Breast epithelium (tissue), 4 donors: ENCODE results near the gene ERC1. TPM values are rescaled to one million over a fixed set of nuclear protein-coding genes. Genes with fewer than 3 reads are reported as not detected.

Experiments
- DNase-seq, 2 donors: peaks; one replicate each; pipeline ENCODE4 v3.0.0-alpha.2; 2019; ENCODE audit warnings: low spot score in 2 of 2
- H3K27ac ChIP-seq, 2 donors: fragments of 200-600 bp; sonication (generic) in 1 of 2; one replicate each; pipeline ENCODE4 v1.5.1; 2016 to 2019; ENCODE audit warnings: mild to moderate bottlenecking in 1 of 2
- H3K27me3 ChIP-seq, 2 donors: fragments of 200-600 bp; sonication (generic) in 1 of 2; one replicate each; pipeline versions ENCODE4 v1.5.1 to v1.6.0; 2017 to 2019; ENCODE audit warnings: control low read depth in 1 of 2, mild to moderate bottlenecking in 1 of 2
- H3K36me3 ChIP-seq: fragments of 200-600 bp; one replicate; pipeline ENCODE4 v1.5.1; 2019
- H3K4me1 ChIP-seq, 2 donors: fragments of 200-600 bp; sonication (generic); one replicate each; pipeline ENCODE4 v1.5.1; 2016 to 2019; ENCODE audit warnings: control low read depth in 1 of 2
- H3K4me3 ChIP-seq, 3 donors: fragments of 200-600 bp; sonication (generic); 1 replicate in 2 of 3; 2 replicates in 1 of 3; pipeline ENCODE4 v1.5.1; 2016 to 2019; ENCODE audit warnings: mild to moderate bottlenecking in 3 of 3, moderate library complexity in 2 of 3
- H3K9me3 ChIP-seq, 2 donors: fragments of 200-600 bp; sonication (generic) in 1 of 2; one replicate each; pipeline ENCODE4 v1.5.1; 2016 to 2019; ENCODE audit warnings: control low read depth in 1 of 2
- POLR2A ChIP-seq: fragments of 450-650 bp; IDR thresholded peaks from one replicate; pipeline ENCODE4 v1.6.1; 2016; ENCODE audit warnings: antibody characterized with exemption, mild to moderate bottlenecking, moderate library complexity
- POLR2AphosphoS5 ChIP-seq, 3 donors: sonication (generic); formaldehyde crosslinking; IDR thresholded peaks; one replicate each; pipeline ENCODE4 v1.6.1; 2017; ENCODE audit warnings: antibody characterized with exemption in 3 of 3
- intact Hi-C: fragments of 100-400 bp; cut with DNase I; formaldehyde crosslinking; loops from one replicate; pipeline ENCODE4 v1.15.1; 2023; ENCODE audit warnings: low total_unique reads
- total RNA-seq, 3 donors: library from RNA; depleted of rRNA; stranded (reverse); fragments of >200 nt; gene quantifications; one replicate each; pipeline ENCODE4 v1.1.0, GENCODE V29; 2016
- TF ChIP-seq, protein P1 (sequence below), 3 donors: fragments of 450-650 bp; IDR thresholded peaks; one replicate each; pipeline ENCODE4 v1.5.1; 2016 to 2017; ENCODE audit warnings: antibody characterized with exemption in 3 of 3, mild to moderate bottlenecking in 3 of 3, moderate library complexity in 3 of 3

ERC1 gene
- total RNA-seq, 3 donors from 2014 or later: 47.4 to 63.4 (median 52.8) TPM

DNA sequence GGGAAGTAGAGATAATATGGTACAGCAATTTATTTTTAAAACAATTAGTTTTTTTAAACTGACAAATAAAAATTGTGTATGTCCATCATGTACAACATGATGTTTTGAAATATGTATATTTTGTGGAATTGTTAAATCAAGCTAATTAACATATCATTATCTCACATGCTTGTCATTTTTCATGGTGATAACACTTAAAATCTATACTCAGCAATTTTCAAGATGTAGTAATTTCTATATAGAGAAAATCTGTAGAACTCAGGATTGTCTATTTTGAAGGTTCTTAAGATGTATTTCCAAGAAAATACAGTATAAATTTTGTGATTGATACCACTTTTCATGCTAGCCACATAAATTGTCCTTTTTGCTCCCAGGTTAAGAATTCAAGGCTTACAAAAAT is 356.3 kb downstream of the ERC1 start:
- no peak for TF ChIP-seq POLR2A
- TF ChIP-seq, protein P1, sequence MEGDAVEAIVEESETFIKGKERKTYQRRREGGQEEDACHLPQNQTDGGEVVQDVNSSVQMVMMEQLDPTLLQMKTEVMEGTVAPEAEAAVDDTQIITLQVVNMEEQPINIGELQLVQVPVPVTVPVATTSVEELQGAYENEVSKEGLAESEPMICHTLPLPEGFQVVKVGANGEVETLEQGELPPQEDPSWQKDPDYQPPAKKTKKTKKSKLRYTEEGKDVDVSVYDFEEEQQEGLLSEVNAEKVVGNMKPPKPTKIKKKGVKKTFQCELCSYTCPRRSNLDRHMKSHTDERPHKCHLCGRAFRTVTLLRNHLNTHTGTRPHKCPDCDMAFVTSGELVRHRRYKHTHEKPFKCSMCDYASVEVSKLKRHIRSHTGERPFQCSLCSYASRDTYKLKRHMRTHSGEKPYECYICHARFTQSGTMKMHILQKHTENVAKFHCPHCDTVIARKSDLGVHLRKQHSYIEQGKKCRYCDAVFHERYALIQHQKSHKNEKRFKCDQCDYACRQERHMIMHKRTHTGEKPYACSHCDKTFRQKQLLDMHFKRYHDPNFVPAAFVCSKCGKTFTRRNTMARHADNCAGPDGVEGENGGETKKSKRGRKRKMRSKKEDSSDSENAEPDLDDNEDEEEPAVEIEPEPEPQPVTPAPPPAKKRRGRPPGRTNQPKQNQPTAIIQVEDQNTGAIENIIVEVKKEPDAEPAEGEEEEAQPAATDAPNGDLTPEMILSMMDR (IDR thresholded peaks at IDR 0.05): no peak
- TF ChIP-seq POLR2AphosphoS5 (IDR thresholded peaks at IDR 0.05): no peak
- intact Hi-C loops: no loop called here
- no peak for DNase-seq

DNA sequence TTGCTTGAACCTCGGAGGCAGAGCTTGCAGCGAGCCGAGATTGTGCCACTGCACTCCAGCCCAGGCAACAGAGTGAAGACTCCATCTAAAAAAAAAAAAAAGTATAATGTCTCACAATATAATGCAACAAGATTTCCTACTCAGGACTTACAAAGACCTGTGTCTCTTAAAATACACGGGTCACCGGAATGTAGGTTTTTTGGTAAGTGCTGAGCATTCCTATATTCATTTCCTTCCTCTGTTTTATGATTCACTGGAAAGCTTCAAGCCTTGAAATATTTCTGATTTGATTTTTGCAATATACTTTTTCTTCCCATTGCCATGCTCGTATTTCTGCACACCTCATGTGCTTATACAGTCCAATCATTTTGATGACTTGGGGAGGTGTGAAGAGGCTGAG is 357.6 kb downstream of the ERC1 start:
- intact Hi-C loops: no loop called here
- no peak overlapping the region for H3K27ac ChIP-seq
- no peaks in the 10 kb centered on the region for H3K36me3 ChIP-seq
- no peak for DNase-seq
- H3K4me3 ChIP-seq: no peak overlapping the region
- no peaks in the 10 kb centered on the region for H3K9me3 ChIP-seq
- no peaks in the 10 kb centered on the region for H3K27me3 ChIP-seq
- H3K4me1 ChIP-seq: no peaks in the 10 kb centered on the region
- TF ChIP-seq POLR2AphosphoS5 (IDR thresholded peaks at IDR 0.05) (no peak), POLR2A (no peak)
- TF ChIP-seq, protein P1 (IDR thresholded peaks at IDR 0.05): no peak

More for the DNA sequence above, 356.3 kb downstream of the ERC1 start:
- no peak overlapping the region for H3K4me3 ChIP-seq
- H3K36me3 ChIP-seq: no peaks in the 10 kb centered on the region
- no peaks in the 10 kb centered on the region for H3K4me1 ChIP-seq
- no peaks in the 10 kb centered on the region for H3K27me3 ChIP-seq
- H3K9me3 ChIP-seq: no peaks in the 10 kb centered on the region
- no peak overlapping the region for H3K27ac ChIP-seq

DNA sequence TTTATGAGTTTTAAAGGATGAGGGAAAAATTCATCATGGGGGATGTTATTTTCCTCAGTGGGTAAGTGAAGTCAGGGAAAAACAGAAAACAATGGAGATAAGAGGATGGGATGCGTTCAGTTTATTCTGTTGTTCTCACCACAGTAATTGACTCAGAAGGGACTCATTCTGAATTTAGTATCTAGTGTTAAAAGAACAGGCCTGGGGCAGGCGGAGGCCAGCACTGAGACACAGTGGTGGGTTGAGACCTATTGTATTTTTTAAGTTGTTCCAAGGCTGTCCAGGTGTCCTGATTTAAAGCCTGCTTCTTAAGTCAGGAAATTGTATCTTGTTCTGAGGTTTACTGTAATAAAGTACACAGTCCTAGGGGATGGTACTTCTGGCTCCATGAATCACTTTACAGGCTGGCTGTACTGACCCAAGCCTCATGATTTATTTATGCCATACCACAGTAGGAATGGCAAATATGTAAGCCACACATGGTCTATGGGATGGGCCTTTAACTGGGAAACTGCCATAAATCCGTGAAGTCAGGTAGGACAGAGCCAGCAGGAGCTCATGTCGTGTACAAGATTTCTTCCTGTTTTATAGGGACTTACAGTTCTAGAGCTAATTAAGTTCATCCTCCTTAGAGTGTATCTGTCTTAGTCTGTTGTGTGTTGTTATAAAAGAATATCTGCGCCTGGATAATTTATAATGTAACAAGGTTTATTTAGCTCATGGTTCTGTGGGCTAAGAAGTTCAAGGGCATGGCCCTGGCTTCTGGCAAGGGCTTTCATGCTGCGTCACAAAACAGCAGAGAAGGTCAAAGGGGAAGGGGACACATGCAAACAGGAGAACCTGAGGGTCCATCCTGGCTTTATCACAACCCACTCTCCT is 359.3 kb downstream of the ERC1 start:
- no peak overlapping the region for H3K27ac ChIP-seq
- no peak overlapping the region for H3K4me3 ChIP-seq
- no peak for DNase-seq
- intact Hi-C loops: no loop called here
- H3K36me3 ChIP-seq: no peaks in the 10 kb centered on the region
- no peaks in the 10 kb centered on the region for H3K27me3 ChIP-seq
- no peaks in the 10 kb centered on the region for H3K9me3 ChIP-seq
- H3K4me1 ChIP-seq: no peaks in the 10 kb centered on the region
- no peak for TF ChIP-seq POLR2AphosphoS5 (IDR thresholded peaks at IDR 0.05)
- TF ChIP-seq, protein P1 (IDR thresholded peaks at IDR 0.05): no peak
- no peak for TF ChIP-seq POLR2A

DNA sequence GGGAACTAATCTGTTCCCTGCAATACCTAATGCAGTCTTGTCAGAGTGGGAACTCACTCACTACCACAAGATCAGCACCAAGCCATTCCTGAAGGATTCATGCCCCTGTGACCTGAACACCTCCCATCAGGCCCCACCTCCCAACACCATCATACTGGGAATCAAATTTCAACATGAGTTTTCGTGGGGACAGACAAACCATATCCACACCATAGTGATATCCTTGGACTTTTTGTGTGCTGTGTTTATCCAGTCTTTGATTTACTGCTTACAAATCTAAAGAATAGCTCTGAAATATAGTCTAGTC is 359.9 kb downstream of the ERC1 start:
- no peak overlapping the region for H3K27ac ChIP-seq
- no peaks in the 10 kb centered on the region for H3K27me3 ChIP-seq
- no peaks in the 10 kb centered on the region for H3K36me3 ChIP-seq
- H3K9me3 ChIP-seq: no peaks in the 10 kb centered on the region
- TF ChIP-seq POLR2A (no peak), POLR2AphosphoS5 (IDR thresholded peaks at IDR 0.05) (no peak)
- H3K4me3 ChIP-seq: no peak overlapping the region
- intact Hi-C loops: no loop called here
- no peak for DNase-seq
- H3K4me1 ChIP-seq: no peaks in the 10 kb centered on the region

DNA sequence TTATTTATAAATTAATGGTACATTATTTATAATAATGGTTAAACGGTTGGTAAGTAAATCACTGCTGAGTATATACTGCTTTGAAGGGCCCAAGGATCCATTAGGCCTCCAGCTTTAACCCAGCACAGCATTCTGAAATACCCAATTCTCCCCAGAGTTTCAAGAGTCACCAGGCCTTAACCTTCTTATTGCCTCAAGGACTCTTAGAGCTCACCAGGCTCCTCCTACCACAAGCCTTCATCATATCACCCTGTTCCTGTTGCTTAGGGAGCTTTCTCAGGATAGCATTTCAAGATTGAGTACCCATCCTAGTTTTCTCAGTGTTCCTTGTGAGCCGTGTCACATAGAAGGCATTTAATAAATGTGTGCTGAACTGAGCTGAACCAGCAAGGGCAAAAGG is 360.9 kb downstream of the ERC1 start:
- Histone ChIP-seq H3K36me3 (no peaks in the 10 kb centered on the region), H3K4me1 (no peaks in the 10 kb centered on the region), H3K27ac (no peak overlapping the region), H3K27me3 (no peaks in the 10 kb centered on the region), H3K4me3 (no peak overlapping the region), H3K9me3 (no peaks in the 10 kb centered on the region)
- TF ChIP-seq POLR2A: no peak
- TF ChIP-seq, protein P1 (IDR thresholded peaks at IDR 0.05): no peak
- no peak for TF ChIP-seq POLR2AphosphoS5 (IDR thresholded peaks at IDR 0.05)
- intact Hi-C loops: no loop called here
- DNase-seq: no peak
